Activated CD8-positive, alpha-beta memory T cell treated with anti-CD3 and anti-CD28 coated beads, Interleukin-2, amount 10 ng/mL, durations not matched to agents 7 days and 5 days (primary cell): ENCODE measurements around the gene SSBP3. TPM values are rescaled to one million over a fixed set of nuclear protein-coding genes. Genes with fewer than 3 reads are reported as not detected.

ENCODE experiments used
- ATAC-seq: fragments of 150-1000 bp; cut with Tn5 transposase; one replicate; pipeline ENCODE4 v1.10.0; 2021; ENCODE audit warnings: moderate library complexity
- CTCF ChIA-PET: fragments of 350-600 bp; sonication (Branson Sonifier 250); formaldehyde crosslinking; loops from one replicate; lab custom pipeline; 2021; ENCODE audit warnings: antibody characterized with exemption; lab: Charles Lee
- DNase-seq: peaks from one replicate; pipeline ENCODE4 v3.0.0-alpha.2; 2020
- H3K27ac Mint-ChIP-seq: one replicate; pipeline ENCODE4 v1.8.0; 2021; ENCODE audit warnings: mild to moderate bottlenecking, mixed read lengths
- H3K27me3 Mint-ChIP-seq: one replicate; pipeline ENCODE4 v1.8.0; 2021; ENCODE audit warnings: mixed read lengths
- H3K36me3 Mint-ChIP-seq: one replicate; pipeline ENCODE4 v1.8.0; 2021; ENCODE audit warnings: mild to moderate bottlenecking, mixed read lengths
- H3K4me1 Mint-ChIP-seq: one replicate; pipeline ENCODE4 v1.8.0; 2021; ENCODE audit warnings: mixed read lengths
- H3K4me3 Mint-ChIP-seq: one replicate; pipeline ENCODE4 v1.8.0; 2021; ENCODE audit warnings: mild to moderate bottlenecking, moderate library complexity, mixed read lengths
- H3K9me3 Mint-ChIP-seq: one replicate; pipeline ENCODE4 v1.8.0; 2022; ENCODE audit warnings: low read depth, mixed read lengths
- total RNA-seq, 2 experiments: library from RNA; stranded (reverse); gene quantifications; one replicate each; pipeline ENCODE4 v1.2.3, GENCODE V29; 2021

Gene SSBP3
- total RNA-seq, 2 experiments from 2014 or later = 88.7 to 116 TPM

GRCh38 chr1:54278941-54279422 is 127.2 kb downstream of the SSBP3 start:
- Mint-ChIP-seq H3K4me3 (no peak overlapping the region), H3K27me3 (no peaks in the 10 kb centered on the region), H3K9me3 (no peaks in the 10 kb centered on the region), H3K27ac (peak overlapping the region; percentile 92), H3K4me1 (peaks cover 66% of the 10 kb centered on the region), H3K36me3 (peaks cover 17% of the 10 kb centered on the region)
- CTCF ChIA-PET = interaction anchor here (1.7 kb wide), 1 partner anchor 13 kb away, joined by 4 read pairs; no protein-coding TSS in a partner anchor
- ATAC-seq (no peak), DNase-seq (no peak)

GRCh38 chr1:54277451-54278341 is 128.5 kb downstream of the SSBP3 start:
- peaks cover 17% of the 10 kb centered on the region for H3K36me3 Mint-ChIP-seq
- H3K4me1 Mint-ChIP-seq = peaks cover 54% of the 10 kb centered on the region
- DNase-seq (no peak), ATAC-seq (peak; percentile 45)
- H3K27ac Mint-ChIP-seq = peak overlapping the region; percentile 92
- H3K9me3 Mint-ChIP-seq = no peaks in the 10 kb centered on the region
- H3K4me3 Mint-ChIP-seq = no peak overlapping the region
- H3K27me3 Mint-ChIP-seq = no peaks in the 10 kb centered on the region
- CTCF ChIA-PET = interaction anchor here (1.7 to 1.9 kb wide), 2 partner anchors 12 to 212 kb away, joined by 4 to 6 read pairs; no protein-coding TSS in a partner anchor

GRCh38 chr1:54276617-54277450 is 129.4 kb downstream of the SSBP3 start:
- H3K36me3 Mint-ChIP-seq = peaks cover 17% of the 10 kb centered on the region
- ATAC-seq (no peak), DNase-seq (no peak)
- CTCF ChIA-PET = interaction anchor here (1.0 to 1.9 kb wide), 4 partner anchors 9 to 212 kb away, joined by 3 to 6 read pairs (median 4); no protein-coding TSS in a partner anchor
- H3K27me3 Mint-ChIP-seq = no peaks in the 10 kb centered on the region
- peaks cover 46% of the 10 kb centered on the region for H3K4me1 Mint-ChIP-seq
- peak overlapping the region; percentile 92 for H3K27ac Mint-ChIP-seq
- H3K9me3 Mint-ChIP-seq = no peaks in the 10 kb centered on the region
- no peak overlapping the region for H3K4me3 Mint-ChIP-seq

- ATAC-seq (no peak), DNase-seq (no peak)
- no peaks in the 10 kb centered on the region for H3K9me3 Mint-ChIP-seq
- no peak overlapping the region for H3K4me3 Mint-ChIP-seq
- H3K4me1 Mint-ChIP-seq = peaks cover 37% of the 10 kb centered on the region
- peak overlapping the region; percentile 39 for H3K27ac Mint-ChIP-seq
- CTCF ChIA-PET = interaction anchor here (0.8 to 1.7 kb wide), 6 partner anchors 8 to 19 kb away, joined by 3 to 4 read pairs (median 3); no protein-coding TSS in a partner anchor
- peaks cover 16% of the 10 kb centered on the region for H3K36me3 Mint-ChIP-seq
- no peaks in the 10 kb centered on the region for H3K27me3 Mint-ChIP-seq
Observed at GRCh38 chr1:54275349-54275748, 130.8 kb downstream of the SSBP3 start.

- ATAC-seq = no peak
- Mint-ChIP-seq H3K36me3 (peaks cover 11% of the 10 kb centered on the region), H3K4me1 (peaks cover 33% of the 10 kb centered on the region), H3K4me3 (no peak overlapping the region), H3K27me3 (no peaks in the 10 kb centered on the region), H3K27ac (peak overlapping the region; percentile 47), H3K9me3 (no peaks in the 10 kb centered on the region)
- CTCF ChIA-PET = interaction anchor here (0.8 to 1.7 kb wide), 5 partner anchors 9 to 20 kb away, joined by 3 to 4 read pairs (median 3); no protein-coding TSS in a partner anchor
- DNase-seq = no peak
Observed at GRCh38 chr1:54274881-54275280, 131.3 kb downstream of the SSBP3 start.

- H3K27me3 Mint-ChIP-seq = no peaks in the 10 kb centered on the region
- ATAC-seq (no peak), DNase-seq (no peak)
- CTCF ChIA-PET = interaction anchor here (1.0 to 1.4 kb wide), 3 partner anchors 9 to 15 kb away, joined by 3 read pairs; no protein-coding TSS in a partner anchor
- peak overlapping the region; percentile 47 for H3K27ac Mint-ChIP-seq
- H3K9me3 Mint-ChIP-seq = no peaks in the 10 kb centered on the region
- H3K4me3 Mint-ChIP-seq = no peak overlapping the region
- H3K4me1 Mint-ChIP-seq = peaks cover 32% of the 10 kb centered on the region
- H3K36me3 Mint-ChIP-seq = peaks cover 9% of the 10 kb centered on the region
Observed at GRCh38 chr1:54274448-54274847, 131.7 kb downstream of the SSBP3 start.

- Mint-ChIP-seq H3K27me3 (no peaks in the 10 kb centered on the region), H3K9me3 (no peaks in the 10 kb centered on the region), H3K27ac (no peak overlapping the region)
Observed at GRCh38 chr1:54273795-54274163, 132.4 kb downstream of the SSBP3 start.

GRCh38 chr1:54273092-54273794 is 133.0 kb downstream of the SSBP3 start:
- ATAC-seq = no peak
- H3K36me3 Mint-ChIP-seq = peaks cover 9% of the 10 kb centered on the region

More at GRCh38 chr1:54273795-54274163, 132.4 kb downstream of the SSBP3 start:
- H3K4me1 Mint-ChIP-seq = peaks cover 29% of the 10 kb centered on the region
- no peak for ATAC-seq
- CTCF ChIA-PET = interaction anchor here (1.4 kb wide), 2 partner anchors 10 to 15 kb away, joined by 3 read pairs; no protein-coding TSS in a partner anchor
- no peak overlapping the region for H3K4me3 Mint-ChIP-seq
- DNase-seq = no peak
- H3K36me3 Mint-ChIP-seq = peaks cover 9% of the 10 kb centered on the region

GRCh38 chr1:54272772-54273091 is 133.5 kb downstream of the SSBP3 start:
- peaks cover 9% of the 10 kb centered on the region for H3K36me3 Mint-ChIP-seq

More at GRCh38 chr1:54273092-54273794, 133.0 kb downstream of the SSBP3 start:
- no peaks in the 10 kb centered on the region for H3K9me3 Mint-ChIP-seq
- DNase-seq = no peak
- no peak overlapping the region for H3K4me3 Mint-ChIP-seq
- peaks cover 23% of the 10 kb centered on the region for H3K4me1 Mint-ChIP-seq
- H3K27me3 Mint-ChIP-seq = no peaks in the 10 kb centered on the region
- H3K27ac Mint-ChIP-seq = no peak overlapping the region
- CTCF ChIA-PET = interaction anchor here (1.4 to 1.6 kb wide), 2 partner anchors 10 to 37 kb away, joined by 3 to 5 read pairs; no protein-coding TSS in a partner anchor

GRCh38 chr1:54272134-54272533 is 134.1 kb downstream of the SSBP3 start:
- H3K9me3 Mint-ChIP-seq = no peaks in the 10 kb centered on the region
- no peak overlapping the region for H3K4me3 Mint-ChIP-seq
- no peak for ATAC-seq
- H3K27me3 Mint-ChIP-seq = no peaks in the 10 kb centered on the region
- DNase-seq = no peak
- CTCF ChIA-PET = interaction anchor here (0.6 to 1.6 kb wide), 3 partner anchors 38 to 123 kb away, joined by 3 to 5 read pairs (median 3); no protein-coding TSS in a partner anchor
- peaks cover 12% of the 10 kb centered on the region for H3K4me1 Mint-ChIP-seq
- H3K27ac Mint-ChIP-seq = no peak overlapping the region
- H3K36me3 Mint-ChIP-seq = peaks cover 6% of the 10 kb centered on the region

More at GRCh38 chr1:54272772-54273091, 133.5 kb downstream of the SSBP3 start:
- Mint-ChIP-seq H3K4me1 (peaks cover 18% of the 10 kb centered on the region), H3K27me3 (no peaks in the 10 kb centered on the region), H3K27ac (no peak overlapping the region), H3K9me3 (no peaks in the 10 kb centered on the region), H3K4me3 (no peak overlapping the region)
- no peak for DNase-seq
- CTCF ChIA-PET = interaction anchor here (1.4 to 1.6 kb wide), 2 partner anchors 9 to 37 kb away, joined by 3 to 5 read pairs; no protein-coding TSS in a partner anchor
- ATAC-seq = no peak

GRCh38 chr1:54271341-54271740 is 134.9 kb downstream of the SSBP3 start:
- no peak overlapping the region for H3K27ac Mint-ChIP-seq
- no peaks in the 10 kb centered on the region for H3K27me3 Mint-ChIP-seq
- H3K9me3 Mint-ChIP-seq = no peaks in the 10 kb centered on the region
- no peaks in the 10 kb centered on the region for H3K36me3 Mint-ChIP-seq
- H3K4me3 Mint-ChIP-seq = no peak overlapping the region
- DNase-seq (no peak), ATAC-seq (no peak)
- CTCF ChIA-PET = interaction anchor here (1.6 kb wide), 1 partner anchor 39 kb away, joined by 5 read pairs; no protein-coding TSS in a partner anchor
- peaks cover 6% of the 10 kb centered on the region for H3K4me1 Mint-ChIP-seq

- H3K4me3 Mint-ChIP-seq = no peak overlapping the region
- DNase-seq (no peak), ATAC-seq (no peak)
- no peaks in the 10 kb centered on the region for H3K27me3 Mint-ChIP-seq
- H3K9me3 Mint-ChIP-seq = no peaks in the 10 kb centered on the region
- no peak overlapping the region for H3K27ac Mint-ChIP-seq
- H3K36me3 Mint-ChIP-seq = no peaks in the 10 kb centered on the region
- peaks cover 5% of the 10 kb centered on the region for H3K4me1 Mint-ChIP-seq
- CTCF ChIA-PET = interaction anchor here (1.1 kb wide), 1 partner anchor 15 kb away, joined by 3 read pairs; no protein-coding TSS in a partner anchor
Observed at GRCh38 chr1:54270543-54270942, 135.7 kb downstream of the SSBP3 start.
